ENCODE measurements around the gene RAPGEF5. TPM values are rescaled to one million over a fixed set of nuclear protein-coding genes. Genes with fewer than 3 reads are reported as not detected.
"Not testable (repeated sequence)": the region's sequence is repeated elsewhere in the genome, so short reads cannot be mapped to it uniquely, and the experiment has no call there.

Gene RAPGEF5
- total RNA-seq, 1 donor from 2014 or later, result 0.70 TPM

DNA sequence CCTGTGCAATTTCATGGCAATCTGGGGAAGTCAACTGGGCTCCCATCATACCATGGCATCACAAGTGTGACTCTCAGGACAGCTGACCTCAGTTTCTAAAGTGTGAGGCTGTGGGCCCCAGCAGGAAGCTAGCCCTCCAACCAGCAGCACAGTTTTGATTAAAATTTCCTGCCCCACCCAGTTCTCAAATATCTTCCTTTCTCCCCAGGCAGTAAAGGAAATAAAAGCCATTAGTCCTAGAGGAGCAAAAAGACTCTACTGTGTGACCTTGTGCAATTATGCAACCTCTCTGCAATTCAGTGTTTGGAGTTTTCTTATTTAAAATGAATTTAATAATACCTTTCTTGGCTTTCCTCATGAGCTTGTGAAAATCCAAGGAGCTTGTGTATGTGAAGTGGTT is 268.1 kb downstream of the RAPGEF5 start:
- Mint-ChIP-seq H3K27ac (no peak overlapping the region), H3K4me3 (no peak overlapping the region), H3K4me1 (ENCODE audit: low read depth) (no peaks in the 10 kb centered on the region), H3K36me3 (ENCODE audit: low read depth) (no peaks in the 10 kb centered on the region), H3K9me3 (no peaks in the 10 kb centered on the region), H3K27me3 (ENCODE audit: insufficient read depth) (peaks cover 8% of the 10 kb centered on the region)
- intact Hi-C loops (cut with micrococcal nuclease), result no loop called here
- DNase-seq (ENCODE audit: low spot score), result no peak

DNA sequence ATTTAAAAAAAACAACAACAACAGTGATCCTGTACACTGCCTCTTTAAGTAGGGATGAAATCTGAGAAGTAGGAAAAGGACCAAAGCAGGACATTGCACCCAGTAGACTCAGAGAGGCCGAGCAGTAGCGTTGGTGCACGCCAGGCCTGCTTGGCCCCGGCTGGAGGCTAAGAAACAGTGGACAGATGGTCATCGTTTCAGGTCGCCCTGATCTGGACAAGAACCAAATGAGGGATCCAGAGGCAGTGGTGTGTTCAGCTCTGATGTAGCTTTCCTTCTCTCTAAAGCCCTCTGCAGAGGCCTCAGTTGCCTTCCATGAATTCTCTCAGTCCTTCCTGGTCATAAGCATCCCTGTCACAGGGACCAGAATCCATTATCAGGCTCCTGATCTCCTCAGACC is 269.1 kb downstream of the RAPGEF5 start:
- Mint-ChIP-seq H3K27ac (no peak overlapping the region), H3K27me3 (ENCODE audit: insufficient read depth) (peaks cover 13% of the 10 kb centered on the region), H3K4me3 (no peak overlapping the region), H3K36me3 (ENCODE audit: low read depth) (no peaks in the 10 kb centered on the region), H3K4me1 (ENCODE audit: low read depth) (no peaks in the 10 kb centered on the region), H3K9me3 (no peaks in the 10 kb centered on the region)
- DNase-seq (ENCODE audit: low spot score), result no peak
- intact Hi-C loops (cut with micrococcal nuclease), result no loop called here

DNA sequence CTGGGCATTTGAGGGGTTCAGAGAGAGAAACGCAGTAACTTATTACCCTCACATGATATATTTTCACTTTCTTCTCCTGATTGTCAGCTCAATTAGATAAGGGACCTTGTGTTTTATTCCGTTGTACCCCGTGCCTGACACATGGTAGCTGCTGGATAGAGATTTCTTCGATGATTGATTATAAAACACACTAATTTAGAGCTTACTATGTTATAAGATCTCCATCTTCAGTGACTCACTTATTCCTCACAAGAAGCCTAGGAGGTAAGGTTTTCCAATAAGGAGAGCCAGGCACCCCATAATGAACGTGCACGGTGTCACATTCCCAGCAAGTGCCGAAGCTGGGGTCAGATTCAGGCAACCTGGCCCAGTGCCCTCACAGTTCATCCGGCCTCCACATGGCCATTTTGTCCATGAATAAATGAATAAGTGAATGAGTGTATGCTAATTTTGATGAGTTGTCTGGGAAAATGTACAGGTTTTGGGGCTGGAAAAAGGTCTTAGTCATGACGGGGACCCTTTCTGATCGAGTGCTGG is 273.2 kb downstream of the RAPGEF5 start:
- Mint-ChIP-seq H3K27me3 (ENCODE audit: insufficient read depth) (peaks cover 29% of the 10 kb centered on the region), H3K4me3 (peak overlapping the region; percentile 75), H3K27ac (no peak overlapping the region), H3K36me3 (ENCODE audit: low read depth) (no peaks in the 10 kb centered on the region), H3K4me1 (ENCODE audit: low read depth) (peaks cover 5% of the 10 kb centered on the region), H3K9me3 (no peaks in the 10 kb centered on the region)
- intact Hi-C loops (cut with micrococcal nuclease), result loop anchor here (2.0 to 5.0 kb wide), 2 partner anchors 139 to 831 kb away; partner anchors contain the start of gene CDCA7L
- DNase-seq (ENCODE audit: low spot score), result no peak

DNA sequence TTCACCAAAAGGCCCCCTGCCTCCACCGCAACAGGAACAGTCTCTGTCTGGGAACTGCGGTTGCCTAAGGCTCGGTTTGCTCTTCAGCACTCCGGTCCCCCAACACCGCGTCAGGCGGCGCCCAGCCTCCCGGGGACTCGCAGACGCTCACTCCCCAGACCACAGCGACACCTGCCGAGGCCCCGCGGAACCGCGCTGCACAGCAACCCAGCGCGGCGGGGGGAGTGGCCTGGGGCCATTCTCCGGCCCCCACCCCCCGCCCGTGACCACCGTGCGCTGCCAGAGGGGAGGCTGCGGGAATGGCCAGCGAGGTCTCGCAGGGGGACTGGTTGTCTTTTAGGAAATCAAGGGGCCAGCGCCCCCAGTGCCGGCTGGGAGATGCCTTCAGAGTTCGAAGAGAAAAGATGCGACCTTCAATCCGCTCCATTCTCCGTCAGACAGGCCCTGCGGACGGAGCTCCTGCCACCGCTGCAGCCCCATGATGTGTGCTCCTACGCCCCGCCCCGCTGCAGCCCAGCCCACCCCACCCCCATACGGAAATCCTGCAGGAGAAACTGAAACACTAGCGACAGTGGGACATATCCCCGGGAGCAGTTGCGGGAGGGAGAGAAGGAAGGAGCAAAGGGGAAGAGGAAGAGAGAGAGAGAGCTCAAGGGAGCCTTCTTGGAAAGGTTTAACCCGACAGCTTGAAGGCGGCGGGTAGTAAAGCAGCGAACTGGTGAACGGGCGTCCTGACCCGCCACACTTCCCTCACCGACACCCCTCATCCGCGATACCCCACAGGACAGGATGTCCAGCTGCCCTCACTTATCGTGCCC is 273.9 kb downstream of the RAPGEF5 start:
- Mint-ChIP-seq H3K4me3 (peak overlapping the region; percentile 75), H3K4me1 (ENCODE audit: low read depth) (peaks cover 5% of the 10 kb centered on the region), H3K27ac (no peak overlapping the region), H3K36me3 (ENCODE audit: low read depth) (no peaks in the 10 kb centered on the region), H3K27me3 (ENCODE audit: insufficient read depth) (peaks cover 30% of the 10 kb centered on the region), H3K9me3 (no peaks in the 10 kb centered on the region)
- DNase-seq (ENCODE audit: low spot score), result peak; percentile 63
- intact Hi-C loops (cut with micrococcal nuclease), result loop anchor here (2.0 to 5.0 kb wide), 2 partner anchors 138 to 831 kb away; partner anchors contain the start of gene CDCA7L

DNA sequence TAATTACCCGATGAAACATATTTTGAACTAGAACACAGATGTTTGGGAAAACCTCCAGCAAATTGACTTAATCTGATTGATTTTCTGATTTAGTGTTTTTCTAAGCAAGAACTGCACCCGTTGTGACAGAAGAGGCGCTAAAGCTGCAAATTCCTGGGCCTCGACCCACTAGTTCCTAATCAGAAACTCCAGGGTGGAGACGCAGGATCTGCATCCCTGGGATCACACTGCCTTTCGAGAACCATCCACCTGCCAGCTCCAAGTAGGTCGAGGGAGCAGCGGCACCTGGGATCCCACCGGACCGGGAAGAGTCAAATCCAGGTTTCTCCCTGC is 274.4 kb downstream of the RAPGEF5 start:
- Mint-ChIP-seq H3K27me3 (ENCODE audit: insufficient read depth) (peaks cover 34% of the 10 kb centered on the region), H3K36me3 (ENCODE audit: low read depth) (no peaks in the 10 kb centered on the region), H3K9me3 (no peaks in the 10 kb centered on the region), H3K4me3 (peak overlapping the region; percentile 75), H3K27ac (no peak overlapping the region), H3K4me1 (ENCODE audit: low read depth) (peaks cover 5% of the 10 kb centered on the region)
- DNase-seq (ENCODE audit: low spot score), result no peak
- intact Hi-C loops (cut with micrococcal nuclease), result loop anchor here (2.0 to 5.0 kb wide), 2 partner anchors 138 to 830 kb away; partner anchors contain the start of gene CDCA7L

DNA sequence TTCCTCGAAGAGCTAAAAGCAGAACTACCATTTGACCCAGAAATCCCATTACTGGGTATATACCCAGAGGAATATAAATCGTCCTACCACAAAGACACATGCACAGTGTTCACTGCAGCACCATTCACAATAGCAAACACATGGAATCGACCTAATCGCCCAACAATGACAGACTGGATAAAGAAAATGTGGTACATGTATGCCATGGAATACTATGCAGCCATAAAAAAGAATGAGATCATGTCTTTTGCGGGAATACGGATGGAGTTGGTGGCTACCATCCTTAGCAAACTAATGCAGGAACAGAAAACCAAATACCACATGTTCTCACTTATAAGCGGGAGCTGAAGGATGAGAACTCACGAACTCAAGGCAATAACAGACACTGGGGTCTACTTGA is 276.7 kb downstream of the RAPGEF5 start:
- intact Hi-C loops (cut with micrococcal nuclease), result loop anchor here (5.0 kb wide), 1 partner anchor 828 kb away; no protein-coding TSS in a partner anchor

DNA sequence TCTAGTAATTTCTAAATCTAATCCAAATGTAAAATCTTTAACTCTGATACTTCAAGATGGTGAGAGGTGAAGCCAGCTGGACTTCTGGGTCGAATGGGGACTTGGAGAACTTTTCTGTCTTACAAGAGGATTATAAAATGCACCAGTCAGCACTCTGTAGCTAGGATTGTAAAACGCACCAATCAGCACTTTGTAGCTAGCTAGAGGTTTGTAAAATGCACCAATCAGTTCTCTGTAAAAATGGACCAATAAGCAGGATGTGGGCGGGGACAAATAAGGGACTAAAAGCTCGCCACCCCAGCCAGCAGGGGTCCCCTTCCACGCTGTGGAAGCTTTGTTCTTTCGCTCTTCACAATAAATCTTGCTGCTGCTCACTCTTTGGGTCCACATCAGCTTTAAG is 278.1 kb downstream of the RAPGEF5 start:
- peaks cover 35% of the 10 kb centered on the region for H3K27me3 Mint-ChIP-seq (ENCODE audit: insufficient read depth)
- not testable (repeated sequence) for H3K9me3 Mint-ChIP-seq

More for the DNA sequence above, 276.7 kb downstream of the RAPGEF5 start:
- H3K4me3 Mint-ChIP-seq; H3K27ac Mint-ChIP-seq; H3K4me1 Mint-ChIP-seq (ENCODE audit: low read depth); H3K36me3 Mint-ChIP-seq (ENCODE audit: low read depth); H3K9me3 Mint-ChIP-seq; DNase-seq (ENCODE audit: low spot score): not testable (repeated sequence)
- H3K27me3 Mint-ChIP-seq (ENCODE audit: insufficient read depth), result peaks cover 36% of the 10 kb centered on the region

DNA sequence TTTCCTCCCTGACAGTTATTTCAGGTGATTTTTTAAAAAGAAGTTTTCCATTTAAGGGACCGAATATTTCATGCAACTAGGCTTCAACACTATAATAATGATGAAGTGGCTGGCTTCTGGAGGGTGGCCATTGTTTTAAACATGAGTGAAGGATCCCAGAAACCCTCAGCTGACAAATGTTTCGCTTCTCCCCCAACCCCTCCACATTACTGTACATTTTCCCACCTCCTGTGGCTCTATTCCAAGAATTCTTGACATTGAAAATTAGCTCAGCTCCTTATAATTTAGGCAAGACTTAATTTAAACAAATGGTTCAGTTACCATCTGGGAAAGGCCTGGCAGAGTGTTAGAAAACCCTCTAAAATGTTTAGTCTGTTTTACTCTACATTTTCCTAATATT is 281.4 kb downstream of the RAPGEF5 start:
- no peaks in the 10 kb centered on the region for H3K4me1 Mint-ChIP-seq (ENCODE audit: low read depth)
- H3K27ac Mint-ChIP-seq, result no peak overlapping the region
- H3K36me3 Mint-ChIP-seq (ENCODE audit: low read depth), result no peaks in the 10 kb centered on the region
- intact Hi-C loops (cut with micrococcal nuclease), result no loop called here
- peaks cover 12% of the 10 kb centered on the region for H3K27me3 Mint-ChIP-seq (ENCODE audit: insufficient read depth)
- H3K9me3 Mint-ChIP-seq, result no peaks in the 10 kb centered on the region
- no peak for DNase-seq (ENCODE audit: low spot score)
- H3K4me3 Mint-ChIP-seq, result no peak overlapping the region

More for the DNA sequence above, 278.1 kb downstream of the RAPGEF5 start:
- H3K4me3 Mint-ChIP-seq; H3K27ac Mint-ChIP-seq; H3K36me3 Mint-ChIP-seq (ENCODE audit: low read depth); H3K4me1 Mint-ChIP-seq (ENCODE audit: low read depth); intact Hi-C loops (cut with micrococcal nuclease); DNase-seq (ENCODE audit: low spot score): not testable (repeated sequence)

DNA sequence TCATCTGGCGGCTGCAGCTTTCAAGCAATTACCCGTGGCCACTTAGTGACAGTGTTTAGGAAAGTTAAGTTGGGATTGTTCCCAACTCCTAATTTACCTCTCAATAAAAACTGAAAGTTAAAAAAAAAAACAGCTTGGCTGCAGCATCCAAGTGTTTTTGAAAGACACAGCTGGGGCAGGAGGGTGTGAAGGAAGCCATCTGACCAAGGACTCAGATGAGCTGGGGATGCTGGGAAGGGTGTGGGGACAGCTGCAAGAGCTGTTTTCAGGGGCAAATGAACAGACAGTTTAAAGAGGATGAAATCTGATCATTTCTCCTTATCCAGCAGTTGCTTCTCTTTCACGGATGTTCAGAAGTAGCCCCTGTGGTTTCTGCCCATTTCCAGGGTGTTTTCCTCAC is 282.1 kb downstream of the RAPGEF5 start:
- Mint-ChIP-seq H3K27ac (no peak overlapping the region), H3K4me3 (no peak overlapping the region), H3K27me3 (ENCODE audit: insufficient read depth) (peaks cover 12% of the 10 kb centered on the region), H3K4me1 (ENCODE audit: low read depth) (no peaks in the 10 kb centered on the region), H3K9me3 (no peaks in the 10 kb centered on the region), H3K36me3 (ENCODE audit: low read depth) (no peaks in the 10 kb centered on the region)
- intact Hi-C loops (cut with micrococcal nuclease), result no loop called here
- no peak for DNase-seq (ENCODE audit: low spot score)

Other genes with a start within 250 kb of the RAPGEF5 start
- 0.16 TPM in 1 of 2 replicates, not detected in the other for gene STEAP1B, start 143.0 kb upstream of the RAPGEF5 start, total RNA-seq